OCI-LY1 (cell line): ENCODE measurements around the gene ERBB4.

Source experiments
- H2AFZ ChIP-seq: fragments of 200-600 bp; sonication (generic), shearing (Covaris generic); 2 replicates; pipeline ENCODE4 v1.6.0; 2014; ENCODE audit warnings: antibody characterized with exemption, mild to moderate bottlenecking, low read length
- H3F3A ChIP-seq: fragments of 200-600 bp; sonication (generic), shearing (Covaris generic); 2 replicates; pipeline ENCODE4 v1.6.0; 2014; ENCODE audit warnings: mild to moderate bottlenecking, antibody characterized with exemption, low read length, moderate library complexity; ENCODE audit not compliant: insufficient read depth
- H3K27ac ChIP-seq: fragments of 200-600 bp; sonication (generic); 2 replicates; pipeline ENCODE4 v1.5.1; 2014; ENCODE audit warnings: low read length, mixed run types, mild to moderate bottlenecking, low read depth; ENCODE audit not compliant: poor library complexity, severe bottlenecking
- H3K27me3 ChIP-seq: fragments of 200-600 bp; sonication (generic); 2 replicates; pipeline ENCODE4 v1.6.0; 2014; ENCODE audit warnings: antibody characterized with exemption, mild to moderate bottlenecking, low read length, moderate library complexity; ENCODE audit not compliant: insufficient read depth
- H3K36me3 ChIP-seq: fragments of 200-600 bp; sonication (generic); 2 replicates; pipeline ENCODE4 v1.6.1; 2014; ENCODE audit warnings: mild to moderate bottlenecking, antibody characterized with exemption, low read length, moderate library complexity, mixed read lengths; ENCODE audit not compliant: insufficient read depth
- H3K4me1 ChIP-seq: fragments of 200-600 bp; sonication (generic); 2 replicates; pipeline ENCODE4 v1.5.1; 2014; ENCODE audit warnings: mild to moderate bottlenecking, low read length, moderate library complexity; ENCODE audit not compliant: insufficient read depth, severe bottlenecking
- H3K4me2 ChIP-seq: fragments of 200-600 bp; sonication (generic), shearing (Covaris generic); 2 replicates; pipeline ENCODE4 v1.6.1; 2014; ENCODE audit warnings: low read length
- H3K4me3 ChIP-seq: fragments of 200-600 bp; sonication (generic); 2 replicates; pipeline ENCODE4 v1.5.1; 2014; ENCODE audit warnings: low read length, low read depth, mild to moderate bottlenecking, mixed read lengths; ENCODE audit not compliant: poor library complexity, severe bottlenecking
- H3K79me2 ChIP-seq: fragments of 200-600 bp; shearing (Covaris generic); 2 replicates; pipeline ENCODE4 v1.6.1; 2016; ENCODE audit warnings: mixed run types, low read length, mixed read lengths; ENCODE audit not compliant: insufficient read depth
- H3K9ac ChIP-seq: fragments of 200-600 bp; sonication (generic), shearing (Covaris generic); 2 replicates; pipeline ENCODE4 v1.6.1; 2014; ENCODE audit warnings: mild to moderate bottlenecking, low read length, mixed read lengths
- H3K9me2 ChIP-seq: fragments of 200-600 bp; sonication (generic), shearing (Covaris generic); 2 replicates; pipeline ENCODE4 v1.6.1; 2014; ENCODE audit warnings: low read depth, mild to moderate bottlenecking, low read length, mixed read lengths
- H3K9me3 ChIP-seq: fragments of 200-600 bp; shearing (Covaris generic); 2 replicates; pipeline ENCODE4 v1.6.1; 2014; ENCODE audit warnings: low read length, mixed read lengths
- H4K20me1 ChIP-seq: fragments of 200-600 bp; sonication (generic), shearing (Covaris generic); 2 replicates; pipeline ENCODE4 v1.6.0; 2016; ENCODE audit warnings: mild to moderate bottlenecking, low read length; ENCODE audit not compliant: insufficient read depth
- CTCF ChIP-seq: fragments of 200-600 bp; sonication (generic), shearing (Covaris generic); IDR thresholded peaks from 2 replicates; pipeline ENCODE4 v1.5.1; 2017; ENCODE audit warnings: mild to moderate bottlenecking, antibody characterized with exemption, low read length, moderate library complexity, mixed read lengths
- EZH2 ChIP-seq: fragments of 200-600 bp; sonication (generic), shearing (Covaris generic); IDR thresholded peaks from 2 replicates; pipeline ENCODE4 v1.8.0; 2017; ENCODE audit warnings: borderline replicate concordance, mixed run types, mild to moderate bottlenecking, antibody characterized with exemption, low read length, moderate library complexity, mixed read lengths

ERBB4 gene

DNA sequence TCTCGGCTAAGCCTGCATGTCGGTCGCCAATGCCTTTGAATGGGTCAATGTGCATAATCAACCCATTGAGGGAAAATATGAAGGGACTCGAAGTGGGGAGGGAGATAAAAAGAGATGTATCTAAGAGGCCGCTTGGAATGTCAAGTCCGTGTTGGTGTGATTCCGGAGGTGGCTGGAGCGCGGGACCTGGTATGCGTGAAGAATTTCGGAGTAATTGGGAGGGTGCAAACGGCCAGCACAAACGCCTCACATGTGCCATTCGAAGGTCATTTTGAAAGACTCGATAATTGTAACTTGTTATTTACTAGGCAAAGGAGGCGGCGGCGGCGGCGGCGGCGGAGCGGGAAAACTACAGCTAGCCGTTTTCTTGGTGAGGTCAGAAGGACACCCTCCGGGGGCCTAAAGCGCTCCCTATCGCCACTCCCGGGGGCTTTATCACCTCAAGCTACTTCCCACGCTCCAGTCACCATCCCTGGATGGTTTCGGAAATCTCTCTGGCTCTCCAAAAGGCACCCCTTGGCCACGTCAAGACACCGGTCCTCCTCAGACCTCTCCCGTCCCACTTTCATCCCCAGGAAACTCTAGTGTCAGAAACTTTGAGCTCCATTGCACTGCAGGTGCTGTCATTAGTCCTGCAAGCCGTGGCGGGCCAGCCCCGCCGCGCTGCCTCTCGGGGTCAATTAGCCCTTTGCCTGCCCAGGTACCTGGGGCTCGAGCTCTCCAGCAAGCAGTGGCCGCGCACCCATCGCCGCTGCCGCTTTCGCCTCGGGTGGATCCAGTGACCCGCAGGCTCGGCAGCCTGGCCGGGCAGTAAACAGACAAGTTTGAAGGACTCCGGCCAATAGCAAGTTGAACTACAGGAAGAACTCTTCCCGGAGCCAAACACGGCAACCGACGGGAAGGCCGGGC, 1.5 kb downstream of the ERBB4 start:
- Histone ChIP-seq H4K20me1 (no peaks in the 10 kb centered on the region), H3K9ac (no peak overlapping the region), H3K4me3 (no peak overlapping the region)

GRCh38 chr2:212535996-212536816, 2.4 kb downstream of the ERBB4 start:
- H2AFZ ChIP-seq: no peak overlapping the region

More for the DNA sequence above, 1.5 kb downstream of the ERBB4 start:
- TF ChIP-seq CTCF (no peak), EZH2 (no peak)
- Histone ChIP-seq H2AFZ (no peak overlapping the region), H3F3A (no peaks in the 10 kb centered on the region), H3K9me3 (no peaks in the 10 kb centered on the region), H3K9me2 (no peaks in the 10 kb centered on the region), H3K4me1 (no peaks in the 10 kb centered on the region), H3K27me3 (no peaks in the 10 kb centered on the region), H3K79me2 (no peaks in the 10 kb centered on the region), H3K4me2 (no peak overlapping the region), H3K36me3 (no peaks in the 10 kb centered on the region), H3K27ac (no peak overlapping the region)

DNA sequence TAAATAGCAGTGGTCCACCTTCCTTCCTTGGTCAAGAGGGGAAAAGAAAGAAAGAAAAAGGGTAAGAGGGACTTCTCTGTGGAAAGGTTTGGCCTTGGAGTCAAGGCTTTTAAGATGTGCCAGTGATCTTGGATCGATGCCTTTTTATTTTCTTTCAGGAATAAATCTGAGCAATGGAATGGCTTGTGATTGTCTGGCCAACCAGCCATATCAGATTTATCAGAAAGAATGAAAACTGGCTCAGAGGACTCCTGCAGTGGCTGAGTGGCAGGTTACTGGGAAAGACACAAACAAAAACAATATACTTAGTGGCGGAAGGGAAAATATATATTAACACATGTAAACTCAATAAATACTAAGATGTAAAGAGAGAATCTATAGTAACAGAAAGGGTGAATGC, 4.3 kb downstream of the ERBB4 start:
- Histone ChIP-seq H3K9ac (no peak overlapping the region), H3K79me2 (no peaks in the 10 kb centered on the region), H3K4me3 (no peak overlapping the region), H3K4me1 (no peaks in the 10 kb centered on the region), H3K27ac (no peak overlapping the region), H2AFZ (no peak overlapping the region), H3K9me2 (no peaks in the 10 kb centered on the region), H3F3A (no peaks in the 10 kb centered on the region), H3K36me3 (no peaks in the 10 kb centered on the region), H3K4me2 (no peak overlapping the region), H3K9me3 (no peaks in the 10 kb centered on the region), H4K20me1 (no peaks in the 10 kb centered on the region), H3K27me3 (no peaks in the 10 kb centered on the region)
- no peak for TF ChIP-seq EZH2
- no peak for TF ChIP-seq CTCF

More at GRCh38 chr2:212535996-212536816, 2.4 kb downstream of the ERBB4 start:
- H3K4me3 ChIP-seq: no peak overlapping the region
- no peaks in the 10 kb centered on the region for H3K9me2 ChIP-seq
- TF ChIP-seq CTCF (no peak), EZH2 (no peak)
- H3K4me1 ChIP-seq: no peaks in the 10 kb centered on the region
- H3K9ac ChIP-seq: no peak overlapping the region
- no peak overlapping the region for H3K4me2 ChIP-seq
- H3F3A ChIP-seq: no peaks in the 10 kb centered on the region
- no peaks in the 10 kb centered on the region for H3K9me3 ChIP-seq
- no peaks in the 10 kb centered on the region for H4K20me1 ChIP-seq
- H3K27ac ChIP-seq: no peak overlapping the region
- no peaks in the 10 kb centered on the region for H3K36me3 ChIP-seq
- H3K79me2 ChIP-seq: no peaks in the 10 kb centered on the region
- H3K27me3 ChIP-seq: no peaks in the 10 kb centered on the region
